IPS-18a (cell line): ENCODE measurements around the gene TIE1.

ENCODE experiments used
- H3K27ac ChIP-seq: one replicate; pipeline ENCODE4 v1.5.1; 2013; ENCODE audit warnings: low read length
- H3K27me3 ChIP-seq: one replicate; pipeline ENCODE4 v1.6.1; 2013; ENCODE audit warnings: mild to moderate bottlenecking, low read length; ENCODE audit not compliant: control insufficient read depth, insufficient read depth
- H3K36me3 ChIP-seq: one replicate; pipeline ENCODE4 v1.6.1; 2013; ENCODE audit warnings: low read depth, low read length; ENCODE audit not compliant: control insufficient read depth
- H3K4me1 ChIP-seq: one replicate; pipeline ENCODE4 v1.6.1; 2013; ENCODE audit warnings: low read depth, low read length; ENCODE audit not compliant: control insufficient read depth
- H3K4me3 ChIP-seq: one replicate; pipeline ENCODE4 v1.5.1; 2013; ENCODE audit warnings: low read length
- H3K9ac ChIP-seq: one replicate; pipeline ENCODE4 v1.6.1; 2013; ENCODE audit warnings: mild to moderate bottlenecking, low read length, moderate library complexity
- H3K9me3 ChIP-seq: one replicate; pipeline ENCODE4 v1.6.1; 2013; ENCODE audit warnings: low read depth, low read length; ENCODE audit not compliant: control insufficient read depth

Gene TIE1

GRCh38 chr1:43308635-43309404 is 8.0 kb downstream of the TIE1 start:
- no peaks in the 10 kb centered on the region for H3K9me3 ChIP-seq
- H3K27ac ChIP-seq: no peak overlapping the region
- no peak overlapping the region for H3K9ac ChIP-seq
- H3K27me3 ChIP-seq: no peaks in the 10 kb centered on the region
- H3K36me3 ChIP-seq: no peaks in the 10 kb centered on the region
- H3K4me3 ChIP-seq: no peak overlapping the region
- H3K4me1 ChIP-seq: no peaks in the 10 kb centered on the region

- Histone ChIP-seq H3K27ac (no peak overlapping the region), H3K4me1 (no peaks in the 10 kb centered on the region), H3K9ac (no peak overlapping the region), H3K27me3 (no peaks in the 10 kb centered on the region), H3K4me3 (no peak overlapping the region), H3K9me3 (no peaks in the 10 kb centered on the region), H3K36me3 (no peaks in the 10 kb centered on the region)
Observed at GRCh38 chr1:43309405-43310025, 8.7 kb downstream of the TIE1 start.

- Histone ChIP-seq H3K36me3 (no peaks in the 10 kb centered on the region), H3K4me3 (no peak overlapping the region), H3K9ac (no peak overlapping the region), H3K9me3 (no peaks in the 10 kb centered on the region), H3K27me3 (no peaks in the 10 kb centered on the region), H3K4me1 (no peaks in the 10 kb centered on the region), H3K27ac (no peak overlapping the region)
Observed at GRCh38 chr1:43311521-43311920, 10.7 kb downstream of the TIE1 start.

GRCh38 chr1:43312212-43312623 is 11.4 kb downstream of the TIE1 start:
- H3K36me3 ChIP-seq: no peaks in the 10 kb centered on the region
- H3K9ac ChIP-seq: no peak overlapping the region
- H3K27me3 ChIP-seq: no peaks in the 10 kb centered on the region

GRCh38 chr1:43312663-43313515 is 12.1 kb downstream of the TIE1 start:
- no peaks in the 10 kb centered on the region for H3K9me3 ChIP-seq
- no peak overlapping the region for H3K4me3 ChIP-seq
- H3K27ac ChIP-seq: no peak overlapping the region
- no peaks in the 10 kb centered on the region for H3K27me3 ChIP-seq
- no peaks in the 10 kb centered on the region for H3K4me1 ChIP-seq
- H3K9ac ChIP-seq: no peak overlapping the region
- no peaks in the 10 kb centered on the region for H3K36me3 ChIP-seq

More at GRCh38 chr1:43312212-43312623, 11.4 kb downstream of the TIE1 start:
- Histone ChIP-seq H3K9me3 (no peaks in the 10 kb centered on the region), H3K27ac (no peak overlapping the region), H3K4me1 (no peaks in the 10 kb centered on the region), H3K4me3 (no peak overlapping the region)

GRCh38 chr1:43313771-43314170 is 13.0 kb downstream of the TIE1 start:
- H3K9ac ChIP-seq: no peak overlapping the region

GRCh38 chr1:43314233-43314632 is 13.5 kb downstream of the TIE1 start:
- Histone ChIP-seq H3K27ac (no peak overlapping the region), H3K36me3 (no peaks in the 10 kb centered on the region), H3K9me3 (no peaks in the 10 kb centered on the region), H3K4me1 (no peaks in the 10 kb centered on the region), H3K9ac (no peak overlapping the region), H3K4me3 (no peak overlapping the region), H3K27me3 (no peaks in the 10 kb centered on the region)

More at GRCh38 chr1:43313771-43314170, 13.0 kb downstream of the TIE1 start:
- H3K9me3 ChIP-seq: no peaks in the 10 kb centered on the region
- H3K27me3 ChIP-seq: no peaks in the 10 kb centered on the region
- H3K27ac ChIP-seq: no peak overlapping the region
- no peaks in the 10 kb centered on the region for H3K36me3 ChIP-seq
- H3K4me1 ChIP-seq: no peaks in the 10 kb centered on the region
- no peak overlapping the region for H3K4me3 ChIP-seq

- Histone ChIP-seq H3K4me1 (no peaks in the 10 kb centered on the region), H3K4me3 (no peak overlapping the region), H3K36me3 (no peaks in the 10 kb centered on the region), H3K27me3 (no peaks in the 10 kb centered on the region), H3K9me3 (no peaks in the 10 kb centered on the region), H3K27ac (no peak overlapping the region), H3K9ac (no peak overlapping the region)
Observed at GRCh38 chr1:43315481-43315880, 14.7 kb downstream of the TIE1 start.

- Histone ChIP-seq H3K4me3 (no peak overlapping the region), H3K4me1 (no peaks in the 10 kb centered on the region), H3K27me3 (no peaks in the 10 kb centered on the region), H3K27ac (no peak overlapping the region), H3K36me3 (no peaks in the 10 kb centered on the region), H3K9me3 (no peaks in the 10 kb centered on the region), H3K9ac (no peak overlapping the region)
Observed at GRCh38 chr1:43315963-43316737, 15.4 kb downstream of the TIE1 start.

GRCh38 chr1:43316738-43317520 is 16.1 kb downstream of the TIE1 start:
- Histone ChIP-seq H3K27ac (no peak overlapping the region), H3K4me3 (no peak overlapping the region), H3K36me3 (no peaks in the 10 kb centered on the region), H3K27me3 (no peaks in the 10 kb centered on the region), H3K9me3 (no peaks in the 10 kb centered on the region), H3K9ac (no peak overlapping the region), H3K4me1 (no peaks in the 10 kb centered on the region)
